Endodermal cell (in vitro differentiated cells): ENCODE results near the gene SFXN5. TPM values are rescaled to one million over a fixed set of nuclear protein-coding genes. Genes with fewer than 3 reads are reported as not detected.

Experiments
- DNase-seq: peaks from one replicate; pipeline ENCODE4 v3.0.0-alpha.2; 2017
- H3K27ac ChIP-seq: 2 replicates; pipeline ENCODE4 v1.5.1; 2013; ENCODE audit warnings: mild to moderate bottlenecking, low read depth, low read length, moderate library complexity
- H3K27me3 ChIP-seq: 2 replicates; pipeline ENCODE4 v1.6.1; 2013; ENCODE audit warnings: mild to moderate bottlenecking, low read length, moderate library complexity; ENCODE audit not compliant: insufficient read depth, control insufficient read depth, poor library complexity, severe bottlenecking
- H3K36me3 ChIP-seq: 2 replicates; pipeline ENCODE4 v1.7.0; 2013; ENCODE audit warnings: mild to moderate bottlenecking, low read length, moderate library complexity; ENCODE audit not compliant: control insufficient read depth, insufficient read depth
- H3K4me1 ChIP-seq: one replicate; pipeline ENCODE4 v1.7.0; 2013; ENCODE audit warnings: low read length; ENCODE audit not compliant: control insufficient read depth, insufficient read depth
- H3K4me3 ChIP-seq: 2 replicates; pipeline ENCODE4 v1.5.1; 2013; ENCODE audit warnings: mild to moderate bottlenecking, low read length, moderate library complexity
- H3K9ac ChIP-seq: 2 replicates; pipeline ENCODE4 v1.6.1; 2013; ENCODE audit warnings: mild to moderate bottlenecking, low read length, moderate library complexity; ENCODE audit not compliant: poor library complexity, severe bottlenecking; ENCODE audit errors: extremely low read depth
- H3K9me3 ChIP-seq: 2 replicates; pipeline ENCODE4 v1.6.1; 2013; ENCODE audit warnings: mild to moderate bottlenecking, low read length, moderate library complexity; ENCODE audit not compliant: control insufficient read depth
- H3K27ac Mint-ChIP-seq: 2 replicates; pipeline ENCODE4 v1.8.0; 2020; ENCODE audit warnings: mixed read lengths
- H3K27me3 Mint-ChIP-seq: 2 replicates; pipeline ENCODE4 v1.8.0; 2021; ENCODE audit warnings: mild to moderate bottlenecking, mixed read lengths; ENCODE audit not compliant: insufficient read depth
- H3K36me3 Mint-ChIP-seq: 2 replicates; pipeline ENCODE4 v1.8.0; 2020; ENCODE audit warnings: low read depth, mixed read lengths
- H3K4me1 Mint-ChIP-seq: 2 replicates; pipeline ENCODE4 v1.8.0; 2020; ENCODE audit warnings: mixed read lengths
- H3K4me3 Mint-ChIP-seq: 2 replicates; pipeline ENCODE4 v1.8.0; 2020; ENCODE audit warnings: mild to moderate bottlenecking, moderate library complexity, mixed read lengths
- H3K9me3 Mint-ChIP-seq: 2 replicates; pipeline ENCODE4 v1.8.0; 2020; ENCODE audit warnings: mild to moderate bottlenecking, mixed read lengths
- WGBS, 2 experiments: methylation state at CpG; one replicate each; pipeline versions ENCODE4 v1.1.5 to v1.1.7; 2013; ENCODE audit warnings: missing lambda C conversion rate in 2 of 2, mixed read lengths in 1 of 2; ENCODE audit not compliant: insufficient coverage in 1 of 2, insufficient read length in 1 of 2; 5-methylcytosine and 5-hydroxymethylcytosine counted together
- total RNA-seq, 2 donors: library from RNA; stranded (reverse); fragmentation: NEBNext Ultra II Directional in 1 of 2; extraction: Animal tissue kit (Norgen Biotek cat#: 25700) in 1 of 2; gene quantifications; 2 replicates in 1 of 2; 3 replicates in 1 of 2; pipeline ENCODE4 v1.2.1, GENCODE V29; 2021
- TF ChIP-seq, protein P1 (sequence below): fragments of 200-600 bp; sonication (generic); conservative IDR thresholded peaks from 2 replicates; pipeline ENCODE4 v1.5.0; 2021; ENCODE audit warnings: antibody characterized with exemption, mild to moderate bottlenecking

Gene SFXN5
- total RNA-seq, 2 donors from 2014 or later, result 30.7 to 32.8 TPM

DNA sequence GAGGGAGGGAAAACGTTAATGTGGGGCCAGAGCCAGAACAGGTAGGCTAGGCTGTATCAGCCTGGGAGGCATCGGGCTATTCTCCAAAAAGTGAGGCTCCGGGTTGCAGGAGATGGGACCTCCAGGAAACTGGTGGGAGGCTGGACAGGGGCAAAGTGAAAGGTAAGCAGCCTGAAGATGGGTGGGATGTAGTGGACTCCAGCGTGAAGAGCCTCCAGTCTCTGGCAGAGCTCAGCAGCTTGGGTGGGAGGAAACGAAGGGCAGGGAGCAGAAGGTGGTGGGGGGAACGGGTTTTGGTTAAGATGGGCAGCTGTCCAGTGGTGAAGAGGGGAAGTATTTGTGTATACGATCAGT, 157.3 kb downstream of the SFXN5 start:
- H3K9me3 ChIP-seq, result no peaks in the 10 kb centered on the region
- no peaks in the 10 kb centered on the region for H3K36me3 Mint-ChIP-seq
- peaks cover 10% of the 10 kb centered on the region for H3K4me1 ChIP-seq
- peaks cover 81% of the 10 kb centered on the region for H3K27me3 Mint-ChIP-seq
- H3K4me3 ChIP-seq, result no peak overlapping the region
- WGBS, 2 experiments, result 0 to 14% methylated on average over 3 to 7 of the region's 7 CpGs
- H3K9ac ChIP-seq, result no peak overlapping the region
- DNase-seq, result peak; percentile 58
- H3K27me3 ChIP-seq, result peaks cover 100% of the 10 kb centered on the region
- H3K4me1 Mint-ChIP-seq, result peaks cover 22% of the 10 kb centered on the region
- no peaks in the 10 kb centered on the region for H3K36me3 ChIP-seq
- TF ChIP-seq, protein P1, sequence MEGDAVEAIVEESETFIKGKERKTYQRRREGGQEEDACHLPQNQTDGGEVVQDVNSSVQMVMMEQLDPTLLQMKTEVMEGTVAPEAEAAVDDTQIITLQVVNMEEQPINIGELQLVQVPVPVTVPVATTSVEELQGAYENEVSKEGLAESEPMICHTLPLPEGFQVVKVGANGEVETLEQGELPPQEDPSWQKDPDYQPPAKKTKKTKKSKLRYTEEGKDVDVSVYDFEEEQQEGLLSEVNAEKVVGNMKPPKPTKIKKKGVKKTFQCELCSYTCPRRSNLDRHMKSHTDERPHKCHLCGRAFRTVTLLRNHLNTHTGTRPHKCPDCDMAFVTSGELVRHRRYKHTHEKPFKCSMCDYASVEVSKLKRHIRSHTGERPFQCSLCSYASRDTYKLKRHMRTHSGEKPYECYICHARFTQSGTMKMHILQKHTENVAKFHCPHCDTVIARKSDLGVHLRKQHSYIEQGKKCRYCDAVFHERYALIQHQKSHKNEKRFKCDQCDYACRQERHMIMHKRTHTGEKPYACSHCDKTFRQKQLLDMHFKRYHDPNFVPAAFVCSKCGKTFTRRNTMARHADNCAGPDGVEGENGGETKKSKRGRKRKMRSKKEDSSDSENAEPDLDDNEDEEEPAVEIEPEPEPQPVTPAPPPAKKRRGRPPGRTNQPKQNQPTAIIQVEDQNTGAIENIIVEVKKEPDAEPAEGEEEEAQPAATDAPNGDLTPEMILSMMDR, result no peak
- H3K4me3 Mint-ChIP-seq, result no peak overlapping the region
- no peak overlapping the region for H3K27ac ChIP-seq
- H3K27ac Mint-ChIP-seq, result no peak overlapping the region
- no peaks in the 10 kb centered on the region for H3K9me3 Mint-ChIP-seq

- Mint-ChIP-seq H3K27me3 (peaks cover 85% of the 10 kb centered on the region), H3K4me3 (no peak overlapping the region)
Observed at GRCh38 chr2:72913486-72914205, 157.9 kb downstream of the SFXN5 start.

GRCh38 chr2:72911256-72911655, 160.3 kb downstream of the SFXN5 start:
- TF ChIP-seq, protein P1, result no peak
- Mint-ChIP-seq H3K4me3 (no peak overlapping the region), H3K9me3 (no peaks in the 10 kb centered on the region), H3K27ac (no peak overlapping the region), H3K36me3 (no peaks in the 10 kb centered on the region), H3K27me3 (peaks cover 94% of the 10 kb centered on the region), H3K4me1 (peaks cover 19% of the 10 kb centered on the region)
- Histone ChIP-seq H3K9me3 (no peaks in the 10 kb centered on the region), H3K36me3 (no peaks in the 10 kb centered on the region), H3K4me3 (no peak overlapping the region), H3K9ac (no peak overlapping the region), H3K27ac (no peak overlapping the region), H3K4me1 (peaks cover under 1% of the 10 kb centered on the region), H3K27me3 (peaks cover 89% of the 10 kb centered on the region)
- DNase-seq, result peak; percentile 20
- 75 to 80% methylated on average over 1 of the region's 1 CpG for WGBS, 2 experiments

More at GRCh38 chr2:72913486-72914205, 157.9 kb downstream of the SFXN5 start:
- peaks cover 22% of the 10 kb centered on the region for H3K4me1 Mint-ChIP-seq
- H3K36me3 Mint-ChIP-seq, result no peaks in the 10 kb centered on the region
- no peak overlapping the region for H3K4me3 ChIP-seq
- H3K36me3 ChIP-seq, result no peaks in the 10 kb centered on the region
- H3K27ac Mint-ChIP-seq, result no peak overlapping the region
- TF ChIP-seq, protein P1, result peak; percentile 60
- H3K9ac ChIP-seq, result no peak overlapping the region
- peaks cover 99% of the 10 kb centered on the region for H3K27me3 ChIP-seq
- no peaks in the 10 kb centered on the region for H3K9me3 Mint-ChIP-seq
- no peaks in the 10 kb centered on the region for H3K9me3 ChIP-seq
- peak; percentile 64 for DNase-seq
- no peak overlapping the region for H3K27ac ChIP-seq
- peaks cover 8% of the 10 kb centered on the region for H3K4me1 ChIP-seq
- 7 to 29% methylated on average over 3 to 7 of the region's 7 CpGs for WGBS, 2 experiments
